KMS-11 (cell line): ENCODE results near the gene FKBP5.

ENCODE experiments used
- H2AFZ ChIP-seq: fragments of 200-600 bp; sonication (generic); 2 replicates; pipeline ENCODE4 v1.6.1; 2016; ENCODE audit warnings: antibody characterized with exemption, mixed run types, low read depth
- H3K27ac ChIP-seq: fragments of 200-600 bp; sonication (generic); 2 replicates; pipeline ENCODE4 v1.6.1; 2016; ENCODE audit warnings: mild to moderate bottlenecking, mixed run types
- H3K27me3 ChIP-seq: fragments of 200-600 bp; sonication (generic); 2 replicates; pipeline ENCODE4 v1.6.1; 2017; ENCODE audit warnings: mild to moderate bottlenecking, low read depth, mixed run types, moderate library complexity; ENCODE audit not compliant: insufficient read depth
- H3K36me3 ChIP-seq: fragments of 200-600 bp; sonication (generic); 2 replicates; pipeline ENCODE4 v1.6.1; 2017; ENCODE audit warnings: mild to moderate bottlenecking, mixed run types; ENCODE audit not compliant: insufficient read depth
- H3K4me1 ChIP-seq: fragments of 200-600 bp; sonication (generic); 2 replicates; pipeline ENCODE4 v1.6.1; 2016; ENCODE audit warnings: mild to moderate bottlenecking, low read depth, mixed run types; ENCODE audit not compliant: poor library complexity, severe bottlenecking
- H3K4me2 ChIP-seq: fragments of 200-600 bp; sonication (generic); 2 replicates; pipeline ENCODE4 v1.7.0; 2016; ENCODE audit warnings: mild to moderate bottlenecking, mixed run types
- H3K4me3 ChIP-seq: fragments of 200-600 bp; sonication (generic); IDR thresholded peaks from 2 replicates; pipeline ENCODE4 v1.6.1; 2017; ENCODE audit warnings: low read depth, low read length, mixed read lengths; ENCODE audit not compliant: insufficient read depth
- H3K79me2 ChIP-seq: fragments of 200-600 bp; sonication (generic); 2 replicates; pipeline ENCODE4 v1.6.1; 2016; ENCODE audit warnings: low read depth, mixed run types; ENCODE audit not compliant: insufficient read depth
- H3K9ac ChIP-seq: fragments of 200-600 bp; sonication (generic); 2 replicates; pipeline ENCODE4 v1.6.1; 2016; ENCODE audit warnings: mild to moderate bottlenecking, mixed run types
- H4K20me1 ChIP-seq: fragments of 200-600 bp; sonication (generic); 2 replicates; pipeline ENCODE4 v1.6.1; 2016; ENCODE audit warnings: mild to moderate bottlenecking, mixed run types; ENCODE audit not compliant: insufficient read depth
- CTCF ChIP-seq: fragments of 200-600 bp; sonication (generic); conservative IDR thresholded peaks from 2 replicates; pipeline ENCODE4 v1.6.1; 2017; ENCODE audit warnings: low read depth, mild to moderate bottlenecking, antibody characterized with exemption, low read length, moderate library complexity, mixed read lengths

Gene FKBP5

GRCh38 chr6:35642471-35643161, 46.1 kb downstream of the FKBP5 start:
- Histone ChIP-seq H2AFZ (no peak overlapping the region), H4K20me1 (no peaks in the 10 kb centered on the region; the same call in 1 of the 2 replicates), H3K4me3 (no peak overlapping the region), H3K4me2 (no peak overlapping the region), H3K36me3 (0 out of 2 replicates have a peak, but pooled peaks cover 5% of the 10 kb centered on the region), H3K9ac (no peak overlapping the region), H3K27ac (no peak overlapping the region), H3K4me1 (peaks cover 20% of the 10 kb centered on the region), H3K79me2 (peaks cover 23% of the 10 kb centered on the region), H3K27me3 (no peaks in the 10 kb centered on the region)
- no peak for TF ChIP-seq CTCF

DNA sequence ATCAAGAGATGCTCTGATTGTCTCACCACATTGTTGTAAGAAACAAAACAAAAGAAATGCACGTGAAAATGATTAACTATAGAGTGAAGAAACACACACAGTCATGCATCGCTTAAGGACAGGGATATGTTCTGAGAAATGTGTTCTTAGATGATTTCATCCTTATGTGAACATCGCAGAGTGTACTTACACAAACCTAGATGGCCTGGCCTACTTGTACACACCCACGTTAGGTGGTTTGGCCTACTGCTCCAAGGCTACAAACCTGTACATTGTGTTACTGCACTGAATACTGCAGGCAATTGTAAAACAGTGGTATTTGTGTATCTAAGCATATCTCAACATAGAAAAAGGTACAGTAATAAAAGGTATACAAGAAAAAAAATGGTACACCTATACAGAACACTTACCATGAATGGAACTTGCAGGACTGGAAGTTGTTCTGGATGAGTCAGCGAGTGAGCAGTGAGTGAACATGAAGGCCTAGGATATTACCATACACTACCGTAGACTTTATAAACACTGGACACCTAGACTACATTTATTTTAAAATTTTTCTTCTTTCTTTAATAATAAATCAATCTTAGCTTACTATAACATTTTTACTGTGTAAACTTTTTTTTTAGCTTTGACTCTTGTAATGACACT, 48.6 kb downstream of the FKBP5 start:
- Histone ChIP-seq H2AFZ (no peak overlapping the region), H3K27me3 (no peaks in the 10 kb centered on the region), H3K4me2 (no peak overlapping the region), H3K4me3 (no peak overlapping the region), H3K27ac (no peak overlapping the region), H3K36me3 (peaks cover 5% of the 10 kb centered on the region; the same call in 1 of the 2 replicates), H3K9ac (no peak overlapping the region), H3K4me1 (peaks cover 21% of the 10 kb centered on the region), H3K79me2 (peaks cover 20% of the 10 kb centered on the region), H4K20me1 (no peaks in the 10 kb centered on the region; the same call in 1 of the 2 replicates)
- no peak for TF ChIP-seq CTCF

DNA sequence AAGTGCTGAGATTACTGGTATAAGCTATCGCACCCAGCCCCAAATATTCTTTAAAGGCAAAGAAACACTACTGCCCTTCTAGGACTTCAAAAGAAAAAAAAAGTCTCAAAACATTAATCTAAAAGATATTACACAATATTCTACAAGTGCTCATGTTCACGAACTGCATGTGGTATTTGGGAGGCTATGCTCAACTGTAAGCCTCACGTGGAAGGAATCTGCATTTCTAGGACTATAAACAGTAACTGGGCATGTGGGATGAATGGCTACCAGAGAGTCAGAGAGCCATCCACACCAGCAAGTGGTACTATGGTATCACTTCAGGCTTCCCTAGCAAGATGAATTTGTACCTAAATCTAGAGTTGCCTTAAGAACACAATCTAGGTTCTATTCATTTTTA, 50.0 kb downstream of the FKBP5 start:
- Histone ChIP-seq H3K4me3 (no peak overlapping the region), H2AFZ (no peak overlapping the region), H3K27me3 (no peaks in the 10 kb centered on the region), H3K27ac (no peak overlapping the region), H4K20me1 (no peaks in the 10 kb centered on the region; the same call in 1 of the 2 replicates), H3K4me2 (no peak overlapping the region), H3K36me3 (peaks cover 5% of the 10 kb centered on the region; the same call in 1 of the 2 replicates), H3K4me1 (peaks cover 13% of the 10 kb centered on the region), H3K9ac (no peak overlapping the region), H3K79me2 (peaks cover 6% of the 10 kb centered on the region)
- no peak for TF ChIP-seq CTCF

GRCh38 chr6:35637911-35638310, 50.8 kb downstream of the FKBP5 start:
- no peaks in the 10 kb centered on the region for H4K20me1 ChIP-seq
- no peak overlapping the region for H3K4me2 ChIP-seq
- TF ChIP-seq CTCF: no peak
- peaks cover 5% of the 10 kb centered on the region; the same call in 1 of the 2 replicates for H3K36me3 ChIP-seq
- H3K9ac ChIP-seq: no peak overlapping the region
- H3K79me2 ChIP-seq: no peaks in the 10 kb centered on the region
- peaks cover 5% of the 10 kb centered on the region for H3K4me1 ChIP-seq
- no peak overlapping the region for H3K4me3 ChIP-seq
- no peaks in the 10 kb centered on the region for H3K27me3 ChIP-seq
- H2AFZ ChIP-seq: no peak overlapping the region
- no peak overlapping the region for H3K27ac ChIP-seq
